HG03439 (cell line): ENCODE data around the gene ZNF366.

ENCODE experiments used
- ATAC-seq: cut with Tn5 transposase; IDR thresholded peaks from one replicate; pipeline ENCODE4 v1.9.1; 2021; ENCODE audit warnings: mild to moderate bottlenecking, moderate library complexity; ENCODE audit not compliant: unreplicated experiment

ZNF366 gene

GRCh38 chr5:72494623-72495124 is 12.5 kb downstream of the ZNF366 start:
- ATAC-seq: no peak

- no peak for ATAC-seq
These were observed 17.7 kb downstream of the ZNF366 start for GRCh38 chr5:72489536-72489935.

DNA sequence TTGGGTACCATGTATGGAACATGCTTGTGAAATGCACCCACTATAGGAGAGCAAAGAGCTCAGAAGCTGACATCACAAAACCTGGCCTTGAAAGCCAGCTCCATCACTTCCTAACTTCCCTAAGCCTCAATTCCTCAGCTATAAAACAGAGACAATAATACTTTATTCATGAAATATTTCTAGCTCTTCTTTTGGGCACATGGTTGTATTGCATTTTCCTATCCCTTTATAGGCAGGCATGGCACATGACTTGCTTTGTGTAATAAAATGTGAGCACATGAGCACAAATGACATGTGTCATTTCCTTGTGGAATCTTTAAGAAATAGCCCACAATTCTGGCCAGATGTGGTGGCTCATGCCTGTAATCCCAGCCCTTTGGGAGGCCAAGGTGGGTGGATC is 18.5 kb downstream of the ZNF366 start:
- no peak for ATAC-seq

DNA sequence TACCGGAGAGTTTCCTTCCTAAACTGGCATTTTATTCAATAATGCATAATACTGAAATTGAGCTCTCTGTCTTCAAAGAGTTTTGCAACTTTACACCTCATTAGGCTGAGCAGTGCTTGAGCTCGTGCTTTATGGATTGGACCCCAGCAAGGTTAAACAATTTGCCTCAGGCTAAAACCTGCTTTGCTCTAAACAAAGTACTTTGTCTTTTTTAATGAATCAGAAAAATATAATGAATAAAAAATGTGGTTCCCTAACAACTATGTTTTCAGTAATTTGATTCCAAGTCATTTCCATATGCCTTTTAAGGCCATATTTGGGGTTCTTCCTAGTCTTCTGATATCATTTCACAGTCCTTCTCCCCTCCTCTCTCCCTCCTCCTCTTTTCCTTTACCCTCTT is 20.0 kb downstream of the ZNF366 start:
- ATAC-seq: no peak

DNA sequence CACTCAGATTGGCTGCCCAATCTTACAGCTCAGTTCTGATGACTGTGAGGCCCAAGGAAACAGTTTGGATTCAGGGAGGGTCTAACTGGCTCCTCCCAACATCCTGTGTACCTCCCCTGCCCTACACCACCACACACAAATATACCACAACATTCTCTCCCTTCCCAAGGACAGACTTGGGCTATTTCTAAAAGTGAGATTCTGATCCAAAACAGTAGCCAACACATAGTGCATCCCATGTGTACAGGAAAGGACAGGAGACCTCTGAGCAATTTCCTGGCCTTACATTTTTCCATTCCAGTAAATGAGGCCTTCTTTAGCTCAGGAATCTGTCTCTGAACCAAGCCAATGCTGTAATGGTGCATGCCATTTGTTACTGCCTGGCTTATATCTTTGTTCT is 20.8 kb downstream of the ZNF366 start:
- ATAC-seq: no peak

DNA sequence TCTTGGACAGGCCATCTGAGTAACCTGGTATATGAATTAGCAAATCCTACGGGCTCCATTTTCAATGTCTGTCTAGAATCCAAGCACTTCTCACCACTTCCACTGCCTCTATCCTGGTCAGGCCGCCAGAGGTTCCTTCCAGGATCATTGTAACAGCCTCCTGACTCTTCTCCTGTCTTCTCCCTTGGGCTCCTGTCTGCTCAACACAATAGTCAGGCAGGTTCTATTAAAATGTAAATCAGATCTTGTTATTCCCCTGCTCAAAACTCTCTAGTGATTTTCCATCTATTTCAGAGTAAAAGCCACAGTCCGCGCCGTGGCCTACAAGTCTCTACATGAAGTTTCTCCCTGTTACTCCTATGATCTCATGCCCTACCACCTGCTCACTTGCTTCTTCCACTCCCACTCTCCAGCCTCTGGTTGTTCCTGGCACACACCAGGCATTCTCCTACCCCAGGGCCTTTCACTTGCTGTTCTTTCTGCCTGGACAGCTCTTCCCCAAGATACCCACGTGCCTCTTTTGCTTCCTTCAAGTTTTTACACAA is 21.7 kb downstream of the ZNF366 start:
- ATAC-seq: no peak

DNA sequence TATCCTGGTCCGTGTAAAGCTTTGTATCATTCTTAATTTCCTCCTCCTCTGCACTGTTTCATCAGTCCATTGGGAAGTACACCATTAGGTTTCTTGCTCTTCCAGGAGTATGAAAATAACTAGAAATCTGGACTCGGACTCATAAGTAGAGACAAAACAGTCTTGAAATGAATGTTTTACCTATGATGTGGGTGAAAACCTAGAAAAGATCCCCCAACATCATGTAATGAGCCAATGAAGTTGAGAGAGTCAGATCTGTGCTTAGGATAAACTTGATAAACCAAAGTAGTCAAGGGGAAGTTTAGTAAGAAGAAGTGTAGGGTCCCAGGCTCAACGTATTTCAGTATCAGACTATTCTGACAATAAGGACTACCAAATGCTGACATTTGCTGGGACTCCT is 25.2 kb downstream of the ZNF366 start:
- no peak for ATAC-seq

- no peak for ATAC-seq
These were observed 26.4 kb downstream of the ZNF366 start for GRCh38 chr5:72480841-72481240.

GRCh38 chr5:72479921-72480320 is 27.3 kb downstream of the ZNF366 start:
- ATAC-seq: no peak

GRCh38 chr5:72478684-72479083 is 28.5 kb downstream of the ZNF366 start:
- no peak for ATAC-seq

DNA sequence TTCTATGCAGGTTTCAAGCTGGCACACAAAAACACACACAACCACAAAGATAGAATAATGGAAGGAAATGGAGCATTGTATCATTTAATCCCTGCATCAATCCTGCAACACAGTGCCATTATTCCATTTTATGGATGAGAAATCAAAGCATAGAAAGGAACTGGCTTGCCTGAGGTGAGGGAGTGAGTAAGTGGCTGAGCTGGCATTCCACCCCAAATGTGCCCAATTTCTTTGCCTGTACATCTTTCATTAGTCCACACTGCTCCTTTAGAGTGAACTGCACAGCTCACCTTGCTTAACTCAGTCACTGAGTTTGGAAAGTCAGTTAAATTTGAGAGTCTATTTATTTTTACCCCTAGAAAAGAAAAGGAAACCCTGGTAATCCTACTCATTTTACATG is 28.9 kb downstream of the ZNF366 start:
- no peak for ATAC-seq

- ATAC-seq: no peak
These were observed 29.6 kb downstream of the ZNF366 start for GRCh38 chr5:72477644-72478043.

- ATAC-seq: no peak
These were observed 30.0 kb downstream of the ZNF366 start for GRCh38 chr5:72477176-72477575.

GRCh38 chr5:72476721-72477120 is 30.5 kb downstream of the ZNF366 start:
- ATAC-seq: no peak

DNA sequence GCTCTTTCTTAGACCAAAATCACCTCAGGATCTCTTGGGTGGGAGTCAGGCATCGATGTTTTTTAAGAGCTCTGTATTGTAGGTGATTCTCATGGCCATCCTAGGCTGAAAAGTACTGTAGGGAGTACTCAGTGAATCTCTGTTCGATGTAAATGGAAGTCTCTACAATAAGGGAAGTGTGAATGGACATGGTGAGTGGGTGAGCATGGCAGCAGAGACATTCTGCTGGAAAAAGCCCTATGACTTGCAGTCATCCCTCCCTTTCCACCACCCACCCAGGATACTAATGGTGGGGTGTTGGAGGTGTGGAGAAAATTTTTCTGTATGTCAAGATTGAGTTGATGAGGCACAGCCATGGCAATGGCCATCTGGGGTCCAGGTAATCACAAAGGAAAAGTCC is 30.9 kb downstream of the ZNF366 start:
- ATAC-seq: no peak

DNA sequence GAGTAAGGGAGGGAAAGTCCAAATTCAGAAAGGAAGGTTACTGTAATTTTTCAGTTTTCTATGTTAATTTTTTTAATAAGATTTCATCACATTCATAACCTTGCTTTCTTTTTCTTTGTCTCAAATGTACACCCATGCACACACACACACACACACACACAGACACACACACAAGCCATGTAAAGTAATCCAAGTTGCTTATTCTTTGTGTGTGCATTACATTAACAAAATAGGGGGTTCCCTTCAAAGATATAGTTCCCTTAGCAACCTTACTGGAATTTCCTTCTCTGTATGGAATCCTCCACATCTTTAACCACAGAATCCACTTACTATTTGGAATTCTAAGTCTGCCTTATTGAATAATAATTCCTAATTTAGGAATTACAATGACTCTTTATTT is 32.7 kb downstream of the ZNF366 start:
- no peak for ATAC-seq

GRCh38 chr5:72474046-72474500 is 33.1 kb downstream of the ZNF366 start:
- no peak for ATAC-seq

- no peak for ATAC-seq
These were observed 34.4 kb downstream of the ZNF366 start for GRCh38 chr5:72472666-72473422.

DNA sequence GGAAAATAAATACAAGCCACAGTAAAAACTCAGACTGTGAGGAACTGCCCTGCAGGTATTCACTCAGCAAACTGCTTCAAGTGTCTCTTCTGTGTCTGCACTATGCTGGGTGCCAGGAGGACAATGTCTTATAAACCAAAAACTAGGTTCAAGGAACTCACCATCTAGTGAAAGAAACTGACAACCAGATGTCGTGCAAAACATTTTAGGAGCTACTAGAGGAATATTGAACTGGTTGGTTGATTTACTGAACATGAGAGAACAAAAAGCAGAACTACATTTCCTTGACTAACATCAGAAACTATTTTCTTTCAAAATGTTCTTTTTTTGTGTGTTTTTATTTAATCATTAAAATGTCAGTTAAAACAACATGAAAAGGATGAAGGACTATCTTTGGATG is 35.2 kb downstream of the ZNF366 start:
- no peak for ATAC-seq

- no peak for ATAC-seq
These were observed 36.4 kb downstream of the ZNF366 start for GRCh38 chr5:72470826-72471225.

DNA sequence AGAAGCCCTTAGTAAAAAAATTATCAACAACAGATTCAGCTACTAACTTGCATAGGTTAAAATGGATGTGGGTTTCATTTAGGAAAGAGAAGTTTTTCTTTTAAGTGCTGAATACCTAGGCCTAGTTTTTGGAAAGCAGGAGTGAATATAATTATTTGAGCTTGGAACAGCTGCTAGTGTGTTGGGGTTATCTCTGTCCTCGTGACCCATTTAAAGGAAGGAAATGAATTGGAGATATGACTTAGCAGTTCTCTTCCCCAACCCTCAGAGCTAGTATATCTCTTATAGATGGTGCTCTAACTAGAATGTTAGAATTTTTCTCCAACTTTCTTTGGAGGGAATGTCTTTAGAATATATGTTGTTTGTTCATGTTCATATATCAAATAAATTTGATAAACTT is 38.6 kb downstream of the ZNF366 start:
- no peak for ATAC-seq

DNA sequence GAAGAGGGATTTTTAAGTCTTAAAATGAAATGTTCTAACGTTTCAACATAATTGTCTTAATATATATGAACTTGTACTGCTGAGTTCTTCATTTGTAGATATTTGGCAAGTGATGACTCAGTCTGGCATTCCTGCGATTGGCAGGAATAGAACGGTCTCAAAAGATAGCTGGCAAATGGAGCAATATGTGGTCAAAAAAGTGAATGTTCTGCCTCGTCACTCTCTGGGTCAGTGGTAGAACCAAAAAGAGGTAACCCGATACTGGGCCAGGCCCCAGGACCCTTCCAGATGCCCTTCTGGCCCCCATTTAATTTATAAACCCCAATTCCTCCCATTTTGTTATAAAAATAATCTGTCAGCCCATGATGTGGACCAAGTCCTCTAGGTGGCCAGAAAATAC is 39.2 kb downstream of the ZNF366 start:
- no peak for ATAC-seq

- ATAC-seq: no peak
These were observed 39.7 kb downstream of the ZNF366 start for GRCh38 chr5:72467461-72467860.
